ENCODE results near the gene ARHGDIA.
A peak's percentile ranks its signal among the peaks of the same experiment; 100 is the strongest.

DNA sequence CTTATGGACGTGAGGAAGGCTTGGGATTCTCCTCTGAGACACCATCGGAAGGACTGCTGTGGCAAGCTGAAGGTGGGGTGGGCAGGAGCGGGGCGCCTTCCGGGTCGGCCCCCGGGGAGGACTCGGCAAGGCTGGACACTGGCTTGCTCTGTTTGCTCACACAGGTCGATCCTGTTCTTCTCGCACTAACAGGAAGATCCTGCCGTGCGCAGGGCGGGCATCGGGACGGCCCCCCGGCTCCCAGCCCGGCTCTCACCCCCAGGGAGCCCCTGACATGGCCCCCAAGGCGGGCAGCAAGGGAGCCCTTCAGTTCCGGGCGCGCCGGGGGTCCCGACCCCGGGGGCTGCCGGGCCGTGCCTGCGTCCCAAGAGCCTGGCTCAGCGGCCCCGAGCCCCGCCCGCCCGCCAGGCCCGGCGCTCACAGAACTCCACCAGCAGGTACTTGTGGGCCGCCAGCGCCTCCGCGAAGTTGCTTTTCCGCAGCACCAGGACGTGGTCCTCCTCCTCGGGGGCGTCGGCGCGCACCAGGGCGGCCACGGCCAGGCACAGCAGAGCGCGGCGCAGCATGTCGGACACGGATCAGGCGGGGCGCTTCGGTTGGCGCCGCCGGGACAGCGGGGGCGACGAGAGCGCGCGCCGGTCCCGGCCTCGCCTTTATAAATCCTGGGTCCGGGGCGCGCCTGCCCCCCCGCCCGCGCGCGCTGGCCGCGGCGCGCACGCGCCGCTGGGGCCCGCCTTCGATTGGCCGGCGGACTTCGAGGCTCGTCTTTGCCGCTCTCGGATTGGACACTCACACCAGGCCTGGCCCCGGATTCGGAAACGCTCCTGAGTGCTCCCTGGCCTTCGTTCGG lies 11.0 kb downstream of the ARHGDIA start, which contains the start of gene P4HB:
- TF ChIP-seq, protein P1, sequence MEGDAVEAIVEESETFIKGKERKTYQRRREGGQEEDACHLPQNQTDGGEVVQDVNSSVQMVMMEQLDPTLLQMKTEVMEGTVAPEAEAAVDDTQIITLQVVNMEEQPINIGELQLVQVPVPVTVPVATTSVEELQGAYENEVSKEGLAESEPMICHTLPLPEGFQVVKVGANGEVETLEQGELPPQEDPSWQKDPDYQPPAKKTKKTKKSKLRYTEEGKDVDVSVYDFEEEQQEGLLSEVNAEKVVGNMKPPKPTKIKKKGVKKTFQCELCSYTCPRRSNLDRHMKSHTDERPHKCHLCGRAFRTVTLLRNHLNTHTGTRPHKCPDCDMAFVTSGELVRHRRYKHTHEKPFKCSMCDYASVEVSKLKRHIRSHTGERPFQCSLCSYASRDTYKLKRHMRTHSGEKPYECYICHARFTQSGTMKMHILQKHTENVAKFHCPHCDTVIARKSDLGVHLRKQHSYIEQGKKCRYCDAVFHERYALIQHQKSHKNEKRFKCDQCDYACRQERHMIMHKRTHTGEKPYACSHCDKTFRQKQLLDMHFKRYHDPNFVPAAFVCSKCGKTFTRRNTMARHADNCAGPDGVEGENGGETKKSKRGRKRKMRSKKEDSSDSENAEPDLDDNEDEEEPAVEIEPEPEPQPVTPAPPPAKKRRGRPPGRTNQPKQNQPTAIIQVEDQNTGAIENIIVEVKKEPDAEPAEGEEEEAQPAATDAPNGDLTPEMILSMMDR (IDR thresholded peaks at IDR 0.05), result no peak
- peak; percentile 55 to 59 for TF ChIP-seq POLR2A (IDR thresholded peaks at IDR 0.05)
